ENCODE measurements around the gene TECPR2.

DNA sequence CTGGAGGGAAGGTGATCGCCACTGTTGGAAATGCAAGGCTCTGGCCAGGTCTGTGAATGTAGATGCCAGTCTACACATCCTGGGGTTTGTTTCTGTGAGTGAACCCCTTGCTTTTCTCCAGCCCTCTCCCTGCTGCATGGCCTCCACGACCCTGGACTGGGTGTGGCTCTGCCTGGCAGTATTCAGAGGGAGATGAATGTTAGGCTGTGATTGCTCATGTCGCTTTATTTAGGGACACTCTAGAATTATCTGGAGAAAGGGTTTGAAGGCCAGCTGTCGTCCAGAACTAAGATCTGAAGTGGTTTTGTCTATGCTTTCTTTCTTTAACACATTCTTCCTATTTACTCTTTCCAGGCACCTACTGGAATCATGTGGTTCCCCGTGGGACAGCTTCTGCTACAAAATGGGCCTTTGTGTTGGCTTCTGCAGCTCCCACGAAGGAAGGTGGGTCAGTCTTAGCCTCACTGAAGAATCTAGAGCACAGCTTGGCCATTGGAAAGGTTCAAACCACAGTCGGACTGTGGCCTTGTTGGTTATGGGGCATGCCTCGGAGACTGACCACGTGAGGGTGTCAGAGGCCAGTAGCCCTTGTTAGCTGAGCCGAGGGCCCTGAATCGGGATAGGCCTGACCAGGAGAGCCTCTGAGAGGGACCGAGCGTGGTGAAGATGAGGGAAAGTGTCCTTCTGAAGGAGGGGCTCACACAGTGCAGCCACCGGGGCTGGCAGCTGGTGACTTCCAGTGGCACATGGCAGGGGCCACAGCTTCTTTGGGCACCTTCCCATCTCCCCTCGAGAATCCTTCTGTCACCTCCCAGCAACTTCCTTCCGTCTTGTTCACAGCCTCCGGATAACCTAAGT is 87.7 kb downstream of the TECPR2 start:
- TF ChIP-seq ZNF121 (CRISPR knock-in tag; IDR thresholded peaks at IDR 0.05): no peak
- TF ChIP-seq, protein P1, sequence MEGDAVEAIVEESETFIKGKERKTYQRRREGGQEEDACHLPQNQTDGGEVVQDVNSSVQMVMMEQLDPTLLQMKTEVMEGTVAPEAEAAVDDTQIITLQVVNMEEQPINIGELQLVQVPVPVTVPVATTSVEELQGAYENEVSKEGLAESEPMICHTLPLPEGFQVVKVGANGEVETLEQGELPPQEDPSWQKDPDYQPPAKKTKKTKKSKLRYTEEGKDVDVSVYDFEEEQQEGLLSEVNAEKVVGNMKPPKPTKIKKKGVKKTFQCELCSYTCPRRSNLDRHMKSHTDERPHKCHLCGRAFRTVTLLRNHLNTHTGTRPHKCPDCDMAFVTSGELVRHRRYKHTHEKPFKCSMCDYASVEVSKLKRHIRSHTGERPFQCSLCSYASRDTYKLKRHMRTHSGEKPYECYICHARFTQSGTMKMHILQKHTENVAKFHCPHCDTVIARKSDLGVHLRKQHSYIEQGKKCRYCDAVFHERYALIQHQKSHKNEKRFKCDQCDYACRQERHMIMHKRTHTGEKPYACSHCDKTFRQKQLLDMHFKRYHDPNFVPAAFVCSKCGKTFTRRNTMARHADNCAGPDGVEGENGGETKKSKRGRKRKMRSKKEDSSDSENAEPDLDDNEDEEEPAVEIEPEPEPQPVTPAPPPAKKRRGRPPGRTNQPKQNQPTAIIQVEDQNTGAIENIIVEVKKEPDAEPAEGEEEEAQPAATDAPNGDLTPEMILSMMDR (IDR thresholded peaks at IDR 0.05): no peak
